Endothelial cell of umbilical vein (primary cell): ENCODE results near the gene BMP2. TPM values are rescaled to one million over a fixed set of nuclear protein-coding genes. Genes with fewer than 3 reads are reported as not detected.

ENCODE experiments used
- BruUV-seq: library from RNA; stranded (reverse); fragments of 400-500 nt; replicated peaks from 2 replicates; lab custom pipeline; 2021; lab: Mats Ljungman, UMichigan
- CTCF ChIA-PET: fragments of 300-600, 350-600 bp; sonication (Branson Sonifier 250); formaldehyde crosslinking; loops from one replicate; lab custom pipeline; 2021; ENCODE audit warnings: antibody characterized with exemption, inconsistent platforms; lab: Charles Lee
- POLR2A ChIA-PET: fragments of 300-600, 350-600 bp; sonication (Branson Sonifier 250); formaldehyde crosslinking; loops from one replicate; lab custom pipeline; 2021; ENCODE audit warnings: antibody characterized with exemption, inconsistent platforms; lab: Charles Lee
- DNase-seq: peaks from one replicate; pipeline ENCODE4 v3.0.0-alpha.2; 2011; ENCODE audit warnings: low read depth, low spot score
- FAIRE-seq: peaks from 2 replicates; lab custom pipeline; 2011; peaks lifted over from hg19 to GRCh38; lab: Jason Lieb, UNC
- H2AFZ ChIP-seq: 2 replicates; pipeline ENCODE4 v1.6.0; 2012; ENCODE audit warnings: low read depth, low read length, control low read depth, inconsistent platforms
- H3K27ac ChIP-seq: 2 replicates; pipeline ENCODE4 v1.5.1; 2011; ENCODE audit warnings: low read depth, mild to moderate bottlenecking, control low read depth, low read length, moderate library complexity; ENCODE audit not compliant: insufficient read depth
- H3K27me3 ChIP-seq, 2 experiments: 2 replicates each; pipeline versions ENCODE4 v1.6.0 to v1.6.1; 2011; ENCODE audit warnings: low read length in 2 of 2, mixed read lengths in 1 of 2; ENCODE audit not compliant: control insufficient read depth in 2 of 2, insufficient read depth in 2 of 2
- H3K36me3 ChIP-seq, 2 experiments: 2 replicates in 1 of 2; 3 replicates in 1 of 2; pipeline ENCODE4 v1.5.1; 2011; ENCODE audit warnings: low read length in 2 of 2, mild to moderate bottlenecking in 1 of 2, moderate library complexity in 1 of 2; ENCODE audit not compliant: control insufficient read depth in 2 of 2, insufficient read depth in 2 of 2; ENCODE audit errors: extremely low read depth in 1 of 2
- H3K4me1 ChIP-seq: 3 replicates; pipeline ENCODE4 v1.5.1; 2011; ENCODE audit warnings: mild to moderate bottlenecking, low read length; ENCODE audit not compliant: control insufficient read depth, insufficient read depth; ENCODE audit errors: extremely low read depth
- H3K4me2 ChIP-seq: 2 replicates; pipeline ENCODE4 v1.6.1; 2011; ENCODE audit warnings: low read length, control low read depth, mixed read lengths; ENCODE audit not compliant: insufficient read depth
- H3K4me3 ChIP-seq, 3 experiments: fragments of 200-600 bp in 1 of 3; sonication (generic), shearing (Covaris generic) in 1 of 3; replicated peaks in 1 of 3; 2 replicates each; pipeline ENCODE4 v1.5.1; 2011 to 2016; ENCODE audit warnings: control low read depth in 3 of 3, low read length in 3 of 3, mild to moderate bottlenecking in 2 of 3, inconsistent platforms in 1 of 3, low read depth in 1 of 3, moderate library complexity in 1 of 3; ENCODE audit not compliant: insufficient read depth in 1 of 3
- H3K79me2 ChIP-seq: 2 replicates; pipeline ENCODE4 v1.6.0; 2012; ENCODE audit warnings: low read length, inconsistent platforms; ENCODE audit not compliant: control insufficient read depth, insufficient read depth
- H3K9ac ChIP-seq: replicated peaks from 2 replicates; pipeline ENCODE3; 2011; ENCODE audit warnings: low read length, control low read depth; ENCODE audit not compliant: insufficient read depth; ENCODE audit errors: extremely low read depth
- H3K9me1 ChIP-seq: replicated peaks from 3 replicates; pipeline ENCODE4 v1.6.0; 2011; ENCODE audit warnings: mild to moderate bottlenecking, low read length; ENCODE audit not compliant: control insufficient read depth, insufficient read depth; ENCODE audit errors: extremely low read depth
- H3K9me3 ChIP-seq: replicated peaks from 2 replicates; pipeline ENCODE4 v1.5.1; 2012; ENCODE audit warnings: low read length, inconsistent platforms; ENCODE audit not compliant: control insufficient read depth, insufficient read depth
- H4K20me1 ChIP-seq: replicated peaks from 2 replicates; pipeline ENCODE3; 2011; ENCODE audit warnings: mild to moderate bottlenecking, low read length; ENCODE audit not compliant: control insufficient read depth, insufficient read depth; ENCODE audit errors: extremely low read depth
- CTCF ChIP-seq, 2 donors: IDR thresholded peaks; 1 replicate in 1 of 2; 2 replicates in 1 of 2; pipeline ENCODE4 v1.5.1; 2011; ENCODE audit warnings: low read length in 2 of 2, mild to moderate bottlenecking in 2 of 2, moderate library complexity in 2 of 2, control low read depth in 1 of 2, inconsistent platforms in 1 of 2, low read depth in 1 of 2; ENCODE audit not compliant: insufficient read depth in 1 of 2; ENCODE audit errors: extremely low read depth in 1 of 2
- EZH2 ChIP-seq: IDR thresholded peaks from 2 replicates; pipeline ENCODE4 v1.6.1; 2012; ENCODE audit warnings: borderline replicate concordance, low read depth, mild to moderate bottlenecking, moderate library complexity, low read length, inconsistent platforms; ENCODE audit not compliant: severe bottlenecking
- FOS ChIP-seq: IDR thresholded peaks from 2 replicates; pipeline ENCODE4 v1.6.1; 2011; ENCODE audit warnings: mild to moderate bottlenecking, low read length, moderate library complexity, borderline replicate concordance; ENCODE audit not compliant: insufficient read depth
- GATA2 ChIP-seq: IDR thresholded peaks from 2 replicates; pipeline ENCODE4 v1.7.0; 2011; ENCODE audit warnings: low read depth, mild to moderate bottlenecking, moderate library complexity, mixed read lengths, low read length; ENCODE audit not compliant: insufficient read length, insufficient read depth
- JUN ChIP-seq: IDR thresholded peaks from 2 replicates; pipeline ENCODE4 v1.6.1; 2011; ENCODE audit warnings: borderline replicate concordance, low read depth; ENCODE audit not compliant: insufficient read length, insufficient read depth
- MAX ChIP-seq: IDR thresholded peaks from 2 replicates; pipeline ENCODE4 v1.6.1; 2011; ENCODE audit not compliant: insufficient read depth, insufficient read length
- MYC ChIP-seq: IDR thresholded peaks from one replicate; pipeline ENCODE4 v1.6.1; 2011; ENCODE audit warnings: mild to moderate bottlenecking, low read depth, low read length
- POLR2A ChIP-seq: IDR thresholded peaks from 2 replicates; pipeline ENCODE4 v1.6.1; 2012; ENCODE audit warnings: low read depth, mild to moderate bottlenecking, control low read depth, low read length
- POLR2AphosphoS5 ChIP-seq: IDR thresholded peaks from 2 replicates; pipeline ENCODE4 v1.6.1; 2012; ENCODE audit warnings: low read depth, mild to moderate bottlenecking, control low read depth, low read length, moderate library complexity; ENCODE audit not compliant: insufficient read depth
- dilution Hi-C: fragments of 300-500 bp; cut with MboI; formaldehyde crosslinking; loops from one replicate; pipeline ENCODE4 v1.15.0; 2019; ENCODE audit warnings: low sequenced_read_pairs; ENCODE audit not compliant: extremely low pct_ligation_motif_present
- intact Hi-C: fragments of 100-400 bp; cut with micrococcal nuclease; formaldehyde crosslinking; loops from one replicate; pipeline ENCODE4 v1.10.0; 2022
- polyA plus RNA-seq, 4 experiments: library from polyadenylated mRNA; depleted of rRNA in 3 of 4; stranded (reverse) in 3 of 4; unstranded in 1 of 4; fragments of >200 nt; gene quantifications; 2 replicates each; pipeline versions ENCODE4 v1.2.1 to v1.2.3, GENCODE V29; 2011 to 2012; ENCODE audit warnings: missing spikeins in 1 of 4
- total RNA-seq: library from RNA; stranded (reverse); gene quantifications from 2 replicates; pipeline ENCODE4 v1.2.3, GENCODE V29; 2021

BMP2 gene
- total and polyA plus RNA-seq, 2 donors (not counting 3 experiments of a cell fraction or from before 2014, with no cell fraction given): 7.1 to 15.7 TPM

GRCh38 chr20:6780433-6781190 lies 13.1 kb downstream of the BMP2 start:
- no peaks in the 10 kb centered on the region for H3K27me3 ChIP-seq
- DNase-seq (no peak), FAIRE-seq (no peak)
- peaks cover 2% of the 10 kb centered on the region for H3K9me1 ChIP-seq
- H3K4me3 ChIP-seq: no peak overlapping the region
- dilution Hi-C loops (no loop called here), intact Hi-C loops (no loop called here)
- no peak overlapping the region for H3K4me2 ChIP-seq
- no peaks in the 10 kb centered on the region for H4K20me1 ChIP-seq
- no peak overlapping the region for H3K9ac ChIP-seq
- CTCF ChIA-PET: no interaction called here
- peaks cover 0 to 11% of the 10 kb centered on the region in 2 experiments for H3K36me3 ChIP-seq
- no peaks in the 10 kb centered on the region for H3K79me2 ChIP-seq
- POLR2A ChIA-PET: no interaction called here
- no peak overlapping the region for H2AFZ ChIP-seq
- H3K27ac ChIP-seq: no peak overlapping the region
- H3K9me3 ChIP-seq: no peaks in the 10 kb centered on the region
- H3K4me1 ChIP-seq: peaks cover 5% of the 10 kb centered on the region
- no TSS peak for BruUV-seq
- TF ChIP-seq POLR2A: no peak

- BruUV-seq: no TSS peak
- Histone ChIP-seq H3K27ac (no peak overlapping the region), H3K9me3 (no peaks in the 10 kb centered on the region), H3K79me2 (no peaks in the 10 kb centered on the region), H3K9ac (no peak overlapping the region), H3K27me3 (no peaks in the 10 kb centered on the region), H3K9me1 (peaks cover 2% of the 10 kb centered on the region), H3K4me1 (no peaks in the 10 kb centered on the region), H3K4me3 (no peak overlapping the region), H2AFZ (no peak overlapping the region), H4K20me1 (no peaks in the 10 kb centered on the region), H3K36me3 (peaks cover 0 to 6% of the 10 kb centered on the region in 2 experiments), H3K4me2 (peak overlapping the region; percentile 65)
- FAIRE-seq: no peak
- peak; percentile 31 for DNase-seq
- dilution Hi-C loops (no loop called here), intact Hi-C loops (no loop called here)
- TF ChIP-seq MYC (no peak), POLR2A (no peak), MAX (no peak), POLR2AphosphoS5 (no peak), EZH2 (no peak), CTCF (IDR thresholded peaks at IDR 0.05; ENCODE audit: extremely low read depth in 1 of 2, insufficient read depth in 1 of 2, low read depth in 1 of 2, low read length in 2 of 2) (no peak), GATA2 (no peak), FOS (no peak), JUN (no peak)
- ChIA-PET POLR2A (no interaction called here), CTCF (interaction anchor here (0.7 to 1.6 kb wide), 3 partner anchors 11 to 46 kb away, joined by 3 to 4 read pairs (median 3); no protein-coding TSS in a partner anchor)
These were observed 16.3 kb downstream of the BMP2 start for GRCh38 chr20:6783752-6784151.
